BE2C (cell line): Measurements from ENCODE around the gene TPT1.

ENCODE experiments used
- DNase-seq: peaks from one replicate; pipeline ENCODE4 v3.0.0-alpha.2; 2020
- H3K27me3 ChIP-seq: fragments of 250-450 bp; sonication (Bioruptor Pico); 2 replicates; pipeline ENCODE4 v1.5.1; 2020; ENCODE audit warnings: mild to moderate bottlenecking
- H3K36me3 ChIP-seq: fragments of 250-450 bp; sonication (Bioruptor Pico); 2 replicates; pipeline ENCODE4 v1.5.1; 2020; ENCODE audit warnings: mild to moderate bottlenecking
- H3K4me1 ChIP-seq: fragments of 250-450 bp; sonication (Bioruptor Pico); 2 replicates; pipeline ENCODE4 v1.5.1; 2020
- H3K4me3 ChIP-seq: 2 replicates; pipeline ENCODE4 v1.5.1; 2011; ENCODE audit warnings: low read depth, low read length
- H3K9me3 ChIP-seq: fragments of 250-450 bp; sonication (Bioruptor Pico); 2 replicates; pipeline ENCODE4 v1.5.1; 2020
- CTCF ChIP-seq: IDR thresholded peaks from 2 replicates; pipeline ENCODE4 v1.5.1; 2012; ENCODE audit warnings: mild to moderate bottlenecking, low read depth, low read length

Gene TPT1

DNA sequence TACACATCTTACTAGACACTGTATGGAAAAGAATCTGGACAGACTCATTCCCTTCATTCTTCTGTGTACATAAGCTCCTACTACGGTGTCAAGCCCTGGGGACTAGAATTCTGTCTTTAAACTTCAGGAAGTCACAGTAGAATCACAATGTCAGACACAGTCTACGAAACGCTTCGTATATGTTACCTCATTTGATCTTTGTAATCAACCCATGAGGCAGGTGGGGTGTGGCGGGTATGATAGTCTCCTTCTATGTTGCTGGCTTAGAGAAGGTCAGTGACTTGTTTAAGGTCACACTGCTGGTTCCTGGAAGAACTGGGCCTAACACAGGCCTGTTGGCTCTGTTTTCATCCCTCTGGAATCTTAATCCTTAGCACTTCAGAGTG lies 32.2 kb upstream of the TPT1 start:
- DNase-seq, result no peak
- no peaks in the 10 kb centered on the region for H3K4me1 ChIP-seq
- H3K9me3 ChIP-seq, result no peaks in the 10 kb centered on the region
- no peak for TF ChIP-seq CTCF
- no peaks in the 10 kb centered on the region for H3K36me3 ChIP-seq
- no peak overlapping the region for H3K4me3 ChIP-seq
- H3K27me3 ChIP-seq, result no peaks in the 10 kb centered on the region

DNA sequence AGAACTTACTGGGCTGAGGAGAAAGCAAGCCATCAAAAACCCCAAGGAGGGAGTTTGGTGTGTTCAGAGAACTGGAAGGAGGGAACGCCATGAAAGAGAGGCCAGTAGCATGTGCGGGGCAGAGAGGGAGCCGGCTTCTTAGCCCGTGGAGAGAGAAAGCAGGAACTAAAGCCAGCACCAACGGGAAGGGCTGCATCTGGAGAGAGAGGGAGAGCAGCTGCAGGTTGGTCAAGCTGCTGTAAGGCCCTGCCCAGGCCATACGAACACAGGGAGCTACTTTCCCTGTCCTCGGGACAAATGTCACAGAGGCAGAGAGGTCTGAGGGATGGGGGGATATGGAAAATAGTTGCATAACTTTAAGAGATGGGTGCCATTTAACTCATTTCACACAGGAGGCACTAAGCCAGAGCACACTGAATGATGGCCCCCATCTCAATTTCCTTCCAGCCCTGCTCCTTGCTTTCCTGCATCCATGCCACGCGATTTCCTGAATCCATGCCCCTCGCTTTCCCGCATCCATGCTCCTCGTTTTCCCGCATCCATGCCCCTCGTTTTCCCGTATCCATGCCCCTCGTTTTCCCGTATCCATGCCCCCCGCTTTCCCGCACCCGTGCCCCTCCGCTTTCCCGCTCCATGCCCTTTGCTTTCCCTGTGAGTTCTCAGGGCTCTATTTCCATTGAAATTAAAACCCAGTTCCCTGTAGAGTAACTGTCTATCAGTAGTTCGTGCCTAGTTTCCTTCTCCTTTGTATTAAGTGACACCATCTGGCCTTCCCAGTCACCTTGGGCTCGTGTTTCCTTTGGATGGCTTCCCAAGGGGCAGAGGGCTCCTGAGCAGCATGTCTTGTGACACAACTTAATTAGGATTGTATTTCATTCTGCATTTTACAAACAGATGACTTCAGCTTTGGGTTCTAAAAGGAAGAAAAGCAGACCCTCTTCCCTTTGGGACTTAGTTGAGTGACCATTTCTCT lies 31.5 kb upstream of the TPT1 start:
- DNase-seq, result no peak
- H3K27me3 ChIP-seq, result no peaks in the 10 kb centered on the region
- H3K36me3 ChIP-seq, result no peaks in the 10 kb centered on the region
- TF ChIP-seq CTCF, result no peak
- no peaks in the 10 kb centered on the region for H3K4me1 ChIP-seq
- no peak overlapping the region for H3K4me3 ChIP-seq
- no peaks in the 10 kb centered on the region for H3K9me3 ChIP-seq

DNA sequence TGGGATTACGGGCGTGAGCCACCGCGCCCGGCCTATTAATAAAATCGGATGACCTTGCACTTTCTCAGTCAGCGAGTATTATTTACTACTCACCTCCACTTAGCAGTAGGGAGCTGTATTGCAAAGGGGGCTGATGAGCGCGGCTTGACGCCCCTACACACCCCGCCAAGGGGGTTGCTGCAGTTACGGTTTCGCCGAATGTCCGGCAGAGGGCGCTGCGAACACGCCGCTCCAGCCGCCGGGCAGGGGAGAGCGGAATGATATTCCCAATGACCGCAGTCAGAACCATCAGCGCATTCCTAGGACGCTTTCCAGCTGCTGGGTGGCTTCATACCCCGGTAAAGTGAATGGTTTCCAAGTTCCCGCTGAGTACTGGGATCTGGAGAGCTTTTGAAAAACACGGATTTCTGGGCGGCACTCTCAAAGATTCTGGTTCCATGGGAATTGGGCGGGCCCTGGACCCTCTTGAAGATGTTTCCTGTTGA lies 30.0 kb upstream of the TPT1 start:
- H3K9me3 ChIP-seq, result no peaks in the 10 kb centered on the region
- peak; percentile 97 for TF ChIP-seq CTCF
- DNase-seq, result peak; percentile 73
- no peak overlapping the region for H3K4me3 ChIP-seq
- no peaks in the 10 kb centered on the region for H3K36me3 ChIP-seq
- H3K4me1 ChIP-seq, result no peaks in the 10 kb centered on the region
- no peaks in the 10 kb centered on the region for H3K27me3 ChIP-seq

DNA sequence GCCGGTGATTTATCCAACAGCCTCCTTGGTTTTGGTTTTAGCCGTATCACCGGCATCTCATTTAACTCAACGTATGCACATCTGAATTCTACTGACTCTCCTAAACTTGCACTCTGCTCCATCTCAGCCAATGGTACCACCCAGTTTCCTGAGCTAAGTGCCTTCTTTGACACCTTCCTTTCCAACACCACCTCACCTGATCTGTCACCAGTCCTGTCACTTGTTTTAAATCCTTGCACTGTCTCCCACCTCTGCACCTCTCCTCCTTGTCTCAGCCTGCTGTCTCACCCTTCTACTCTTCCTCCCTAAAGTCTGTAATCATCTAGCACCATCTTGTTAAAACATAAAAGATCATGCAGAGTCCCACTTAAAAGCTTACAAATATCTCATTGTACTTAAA lies 28.1 kb upstream of the TPT1 start:
- H3K9me3 ChIP-seq, result no peaks in the 10 kb centered on the region

DNA sequence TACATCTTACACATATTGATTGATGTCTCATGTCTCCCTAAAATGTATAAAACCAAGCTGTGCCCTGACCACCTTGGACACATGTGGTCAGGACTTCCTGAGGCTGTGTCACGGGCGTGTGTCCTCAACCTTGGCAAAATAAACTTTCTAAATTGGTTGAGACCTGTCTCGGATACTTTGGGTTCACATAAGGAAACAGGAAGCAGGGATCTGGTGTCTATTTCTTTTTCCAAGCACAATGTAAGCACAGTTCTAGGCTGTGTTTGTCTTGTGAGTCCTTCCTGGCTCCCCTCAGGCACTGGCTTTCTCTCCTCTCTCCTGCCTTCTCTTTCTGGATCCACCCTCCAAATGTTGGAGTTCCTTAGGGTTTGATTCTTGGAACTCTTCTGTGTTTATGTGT lies 27.6 kb upstream of the TPT1 start:
- no peak overlapping the region for H3K4me3 ChIP-seq
- TF ChIP-seq CTCF, result no peak
- no peaks in the 10 kb centered on the region for H3K27me3 ChIP-seq
- no peaks in the 10 kb centered on the region for H3K36me3 ChIP-seq
- H3K4me1 ChIP-seq, result no peaks in the 10 kb centered on the region
- H3K9me3 ChIP-seq, result no peaks in the 10 kb centered on the region
- no peak for DNase-seq

More for the DNA sequence above, 28.1 kb upstream of the TPT1 start:
- no peak for DNase-seq
- TF ChIP-seq CTCF, result no peak
- Histone ChIP-seq H3K4me3 (no peak overlapping the region), H3K4me1 (no peaks in the 10 kb centered on the region), H3K36me3 (no peaks in the 10 kb centered on the region), H3K27me3 (no peaks in the 10 kb centered on the region)

DNA sequence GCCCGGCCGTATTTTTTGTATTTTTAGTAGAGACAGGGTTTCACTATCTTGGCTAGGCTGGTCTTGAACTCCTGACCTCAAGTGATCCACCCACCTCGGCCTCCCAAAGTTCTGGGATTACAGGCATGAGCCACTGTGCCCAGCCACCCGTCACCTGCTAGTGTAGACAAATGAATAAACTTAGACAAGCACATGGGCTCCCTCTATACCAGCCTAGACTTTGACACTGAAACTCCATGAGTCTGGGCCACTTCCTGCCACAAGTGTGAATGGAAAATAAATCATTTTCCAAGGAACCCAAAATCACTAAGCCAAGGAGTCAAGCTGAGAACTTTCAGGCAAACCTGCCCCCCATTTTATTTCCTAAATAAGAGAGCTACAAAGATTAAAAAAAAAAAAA lies 27.0 kb upstream of the TPT1 start:
- Histone ChIP-seq H3K4me1 (no peaks in the 10 kb centered on the region), H3K4me3 (no peak overlapping the region), H3K9me3 (no peaks in the 10 kb centered on the region), H3K36me3 (no peaks in the 10 kb centered on the region), H3K27me3 (no peaks in the 10 kb centered on the region)
- TF ChIP-seq CTCF, result no peak
- DNase-seq, result no peak
